ENCODE measurements around the gene ZNF547.

The ZNF547 gene

DNA sequence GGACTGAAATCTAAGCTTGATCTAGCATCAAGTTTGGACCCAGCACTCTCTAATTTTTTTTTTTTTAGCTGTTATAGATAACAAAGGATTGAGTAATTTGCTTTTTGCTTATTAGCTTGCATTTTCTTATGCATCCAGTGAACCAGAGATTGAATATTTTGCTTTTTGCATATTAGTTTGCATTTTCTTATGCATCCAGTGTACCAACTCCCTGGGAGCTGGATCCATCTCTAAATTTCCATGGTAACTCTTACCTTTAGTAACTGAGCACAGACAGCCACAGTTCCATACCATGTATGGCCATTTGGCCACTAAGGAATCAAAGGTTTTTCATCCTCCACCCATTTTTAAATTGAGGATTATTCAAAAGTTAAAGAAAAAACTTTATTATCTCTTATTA lies 17.6 kb downstream of the ZNF547 start (continued):
- TF ChIP-seq, protein P1, sequence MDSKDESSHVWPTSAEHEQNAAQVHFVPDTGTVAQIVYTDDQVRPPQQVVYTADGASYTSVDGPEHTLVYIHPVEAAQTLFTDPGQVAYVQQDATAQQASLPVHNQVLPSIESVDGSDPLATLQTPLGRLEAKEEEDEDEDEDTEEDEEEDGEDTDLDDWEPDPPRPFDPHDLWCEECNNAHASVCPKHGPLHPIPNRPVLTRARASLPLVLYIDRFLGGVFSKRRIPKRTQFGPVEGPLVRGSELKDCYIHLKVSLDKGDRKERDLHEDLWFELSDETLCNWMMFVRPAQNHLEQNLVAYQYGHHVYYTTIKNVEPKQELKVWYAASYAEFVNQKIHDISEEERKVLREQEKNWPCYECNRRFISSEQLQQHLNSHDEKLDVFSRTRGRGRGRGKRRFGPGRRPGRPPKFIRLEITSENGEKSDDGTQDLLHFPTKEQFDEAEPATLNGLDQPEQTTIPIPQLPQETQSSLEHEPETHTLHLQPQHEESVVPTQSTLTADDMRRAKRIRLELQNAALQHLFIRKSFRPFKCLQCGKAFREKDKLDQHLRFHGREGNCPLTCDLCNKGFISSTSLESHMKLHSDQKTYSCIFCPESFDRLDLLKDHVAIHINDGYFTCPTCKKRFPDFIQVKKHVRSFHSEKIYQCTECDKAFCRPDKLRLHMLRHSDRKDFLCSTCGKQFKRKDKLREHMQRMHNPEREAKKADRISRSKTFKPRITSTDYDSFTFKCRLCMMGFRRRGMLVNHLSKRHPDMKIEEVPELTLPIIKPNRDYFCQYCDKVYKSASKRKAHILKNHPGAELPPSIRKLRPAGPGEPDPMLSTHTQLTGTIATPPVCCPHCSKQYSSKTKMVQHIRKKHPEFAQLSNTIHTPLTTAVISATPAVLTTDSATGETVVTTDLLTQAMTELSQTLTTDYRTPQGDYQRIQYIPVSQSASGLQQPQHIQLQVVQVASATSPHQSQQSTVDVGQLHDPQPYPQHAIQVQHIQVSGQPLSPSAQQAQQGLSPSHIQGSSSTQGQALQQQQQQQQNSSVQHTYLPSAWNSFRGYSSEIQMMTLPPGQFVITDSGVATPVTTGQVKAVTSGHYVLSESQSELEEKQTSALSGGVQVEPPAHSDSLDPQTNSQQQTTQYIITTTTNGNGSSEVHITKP (tag by site-specific recombination; IDR thresholded peaks at IDR 0.05) = no peak
- TF ChIP-seq ZBTB21 (tag by site-specific recombination; IDR thresholded peaks at IDR 0.05) (no peak), MZF1 (tag by site-specific recombination; IDR thresholded peaks at IDR 0.05; ENCODE audit: borderline replicate concordance) (no peak), ZNF549 (tag by site-specific recombination; IDR thresholded peaks at IDR 0.05) (no peak), ZNF140 (tag by site-specific recombination; IDR thresholded peaks at IDR 0.05) (no peak), ZNF558 (tag by site-specific recombination; IDR thresholded peaks at IDR 0.05) (no peak), ZNF433 (tag by site-specific recombination; IDR thresholded peaks at IDR 0.05; ENCODE audit: low read depth) (no peak), ZNF37A (tag by site-specific recombination; IDR thresholded peaks at IDR 0.05) (no peak), FEZF1 (tag by site-specific recombination; IDR thresholded peaks at IDR 0.05) (no peak)
- TF ChIP-seq, protein P2, sequence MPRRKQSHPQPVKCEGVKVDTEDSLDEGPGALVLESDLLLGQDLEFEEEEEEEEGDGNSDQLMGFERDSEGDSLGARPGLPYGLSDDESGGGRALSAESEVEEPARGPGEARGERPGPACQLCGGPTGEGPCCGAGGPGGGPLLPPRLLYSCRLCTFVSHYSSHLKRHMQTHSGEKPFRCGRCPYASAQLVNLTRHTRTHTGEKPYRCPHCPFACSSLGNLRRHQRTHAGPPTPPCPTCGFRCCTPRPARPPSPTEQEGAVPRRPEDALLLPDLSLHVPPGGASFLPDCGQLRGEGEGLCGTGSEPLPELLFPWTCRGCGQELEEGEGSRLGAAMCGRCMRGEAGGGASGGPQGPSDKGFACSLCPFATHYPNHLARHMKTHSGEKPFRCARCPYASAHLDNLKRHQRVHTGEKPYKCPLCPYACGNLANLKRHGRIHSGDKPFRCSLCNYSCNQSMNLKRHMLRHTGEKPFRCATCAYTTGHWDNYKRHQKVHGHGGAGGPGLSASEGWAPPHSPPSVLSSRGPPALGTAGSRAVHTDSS (tag by site-specific recombination; IDR thresholded peaks at IDR 0.05) = no peak
- TF ChIP-seq, protein P3, sequence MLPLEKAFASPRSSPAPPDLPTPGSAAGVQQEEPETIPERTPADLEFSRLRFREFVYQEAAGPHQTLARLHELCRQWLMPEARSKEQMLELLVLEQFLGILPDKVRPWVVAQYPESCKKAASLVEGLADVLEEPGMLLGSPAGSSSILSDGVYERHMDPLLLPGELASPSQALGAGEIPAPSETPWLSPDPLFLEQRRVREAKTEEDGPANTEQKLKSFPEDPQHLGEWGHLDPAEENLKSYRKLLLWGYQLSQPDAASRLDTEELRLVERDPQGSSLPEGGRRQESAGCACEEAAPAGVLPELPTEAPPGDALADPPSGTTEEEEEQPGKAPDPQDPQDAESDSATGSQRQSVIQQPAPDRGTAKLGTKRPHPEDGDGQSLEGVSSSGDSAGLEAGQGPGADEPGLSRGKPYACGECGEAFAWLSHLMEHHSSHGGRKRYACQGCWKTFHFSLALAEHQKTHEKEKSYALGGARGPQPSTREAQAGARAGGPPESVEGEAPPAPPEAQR (tag by site-specific recombination; IDR thresholded peaks at IDR 0.05) = no peak

DNA sequence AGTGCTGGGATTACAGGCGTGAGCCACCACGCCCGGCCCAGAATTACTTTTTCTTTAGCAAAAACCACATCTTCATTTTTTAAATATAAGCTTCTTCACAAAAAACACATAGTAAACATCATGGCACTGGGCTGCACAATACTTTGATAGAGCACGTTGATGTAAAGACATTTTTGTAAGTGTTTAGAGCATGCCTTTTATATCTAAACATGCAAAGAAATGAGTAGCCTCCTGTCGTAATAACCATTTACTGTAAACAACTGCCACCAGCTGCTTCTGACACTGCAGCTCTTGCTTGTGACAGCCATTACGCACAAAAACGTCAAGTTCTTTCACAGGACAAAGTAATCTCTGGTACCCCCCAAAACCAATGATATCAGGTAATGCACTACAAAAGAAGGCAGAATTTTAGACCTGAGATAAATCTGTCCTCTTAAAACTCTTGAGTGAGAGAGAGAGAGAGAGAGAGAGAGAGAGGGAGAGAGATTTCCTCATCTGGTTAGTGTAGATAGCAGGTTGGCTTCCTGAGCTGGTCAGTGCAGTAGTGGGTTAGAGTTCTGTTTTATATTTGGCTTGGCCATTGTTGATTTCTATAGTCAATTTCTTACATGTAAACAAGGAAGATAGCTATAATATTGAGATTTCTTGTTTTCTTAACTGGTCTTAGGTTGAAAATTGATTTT lies 19.6 kb downstream of the ZNF547 start:
- POLR2A ChIA-PET = no interaction called here
- CTCF ChIA-PET = interaction anchor here (0.6 to 0.7 kb wide), 2 partner anchors 39 to 948 kb away, joined by 3 read pairs; no protein-coding TSS in a partner anchor
- peaks cover 5% of the 10 kb centered on the region; the same call in 1 of the 2 replicates for H3K9me3 ChIP-seq (ENCODE audit: control insufficient read depth, insufficient read depth, low read depth, low read length)
- H3K4me1 ChIP-seq (ENCODE audit: control insufficient read depth, insufficient read depth, low read length) = no peaks in the 10 kb centered on the region
- no peak overlapping the region for H3K4me3 ChIP-seq (ENCODE audit: low read depth, low read length)
- H3K27ac ChIP-seq (ENCODE audit: extremely low read depth, low read depth, low read length) = no peak overlapping the region
- peaks cover 6% of the 10 kb centered on the region in 2 experiments; a peak in 2 of 3 replicates for H3K36me3 ChIP-seq (ENCODE audit: control insufficient read depth in 2 of 2, insufficient read depth in 1 of 2, low read length in 2 of 2)
- 0 out of 2 replicates have a peak, but pooled peaks have one; percentile 43 for TF ChIP-seq ZNF596 (tag by site-specific recombination; IDR thresholded peaks at IDR 0.05)
- no peak for TF ChIP-seq ZNF561 (tag by site-specific recombination; IDR thresholded peaks at IDR 0.05; ENCODE audit: borderline replicate concordance)
- no peak for TF ChIP-seq ZNF514 (tag by site-specific recombination; IDR thresholded peaks at IDR 0.05)
- TF ChIP-seq ZBTB6 (tag by site-specific recombination; IDR thresholded peaks at IDR 0.05) = no peak
- TF ChIP-seq TCF7L2 (IDR thresholded peaks at IDR 0.05; ENCODE audit: borderline replicate concordance, low read depth, low read length) = no peak
- no peak for TF ChIP-seq IKZF3 (tag by site-specific recombination; IDR thresholded peaks at IDR 0.05)
- TF ChIP-seq, protein P4, sequence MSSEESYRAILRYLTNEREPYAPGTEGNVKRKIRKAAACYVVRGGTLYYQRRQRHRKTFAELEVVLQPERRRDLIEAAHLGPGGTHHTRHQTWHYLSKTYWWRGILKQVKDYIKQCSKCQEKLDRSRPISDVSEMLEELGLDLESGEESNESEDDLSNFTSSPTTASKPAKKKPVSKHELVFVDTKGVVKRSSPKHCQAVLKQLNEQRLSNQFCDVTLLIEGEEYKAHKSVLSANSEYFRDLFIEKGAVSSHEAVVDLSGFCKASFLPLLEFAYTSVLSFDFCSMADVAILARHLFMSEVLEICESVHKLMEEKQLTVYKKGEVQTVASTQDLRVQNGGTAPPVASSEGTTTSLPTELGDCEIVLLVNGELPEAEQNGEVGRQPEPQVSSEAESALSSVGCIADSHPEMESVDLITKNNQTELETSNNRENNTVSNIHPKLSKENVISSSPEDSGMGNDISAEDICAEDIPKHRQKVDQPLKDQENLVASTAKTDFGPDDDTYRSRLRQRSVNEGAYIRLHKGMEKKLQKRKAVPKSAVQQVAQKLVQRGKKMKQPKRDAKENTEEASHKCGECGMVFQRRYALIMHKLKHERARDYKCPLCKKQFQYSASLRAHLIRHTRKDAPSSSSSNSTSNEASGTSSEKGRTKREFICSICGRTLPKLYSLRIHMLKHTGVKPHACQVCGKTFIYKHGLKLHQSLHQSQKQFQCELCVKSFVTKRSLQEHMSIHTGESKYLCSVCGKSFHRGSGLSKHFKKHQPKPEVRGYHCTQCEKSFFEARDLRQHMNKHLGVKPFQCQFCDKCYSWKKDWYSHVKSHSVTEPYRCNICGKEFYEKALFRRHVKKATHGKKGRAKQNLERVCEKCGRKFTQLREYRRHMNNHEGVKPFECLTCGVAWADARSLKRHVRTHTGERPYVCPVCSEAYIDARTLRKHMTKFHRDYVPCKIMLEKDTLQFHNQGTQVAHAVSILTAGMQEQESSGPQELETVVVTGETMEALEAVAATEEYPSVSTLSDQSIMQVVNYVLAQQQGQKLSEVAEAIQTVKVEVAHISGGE (tag by site-specific recombination; conservative IDR thresholded peaks at IDR 0.05; ENCODE audit: low read depth) = no peak

Data from HEK293 (cell line).